HG02759 (cell line): Measurements from ENCODE around the gene RELCH.

Experiments used
- ATAC-seq: cut with Tn5 transposase; IDR thresholded peaks from one replicate; pipeline ENCODE4 v1.9.1; 2021; ENCODE audit warnings: mild to moderate bottlenecking, moderate library complexity; ENCODE audit not compliant: unreplicated experiment

RELCH gene

DNA sequence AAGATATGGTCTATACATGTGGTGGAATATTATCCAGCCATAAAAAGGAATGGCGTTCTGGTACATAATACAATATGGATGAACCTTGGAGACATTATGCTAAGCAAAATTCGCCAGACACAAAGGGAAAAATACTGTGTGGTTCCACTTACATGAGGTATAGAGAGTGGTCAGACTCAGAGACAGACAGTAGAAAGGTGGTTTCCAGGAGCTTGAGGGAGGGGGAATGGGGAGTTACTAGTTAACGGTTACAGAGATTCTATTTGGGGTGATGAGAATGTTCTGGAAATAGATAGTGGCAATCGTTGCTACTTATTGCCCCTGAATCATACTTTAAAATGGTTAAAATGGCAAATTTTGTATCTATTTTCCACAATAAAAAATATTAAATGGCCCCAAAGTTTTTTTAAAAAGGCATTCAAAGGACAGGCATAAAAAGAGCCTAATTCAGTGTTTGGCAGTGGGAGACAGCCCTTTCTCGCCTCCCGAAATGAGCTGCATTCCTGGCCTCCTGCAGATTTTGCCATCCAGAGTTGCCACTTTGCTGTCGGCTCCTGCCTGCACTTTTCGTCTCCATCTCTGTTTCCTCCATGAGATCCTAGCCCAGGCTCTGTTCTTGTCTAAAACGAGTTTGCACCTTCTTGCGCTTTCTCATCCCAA is 151.5 kb downstream of the RELCH start:
- peak; percentile 53 for ATAC-seq

DNA sequence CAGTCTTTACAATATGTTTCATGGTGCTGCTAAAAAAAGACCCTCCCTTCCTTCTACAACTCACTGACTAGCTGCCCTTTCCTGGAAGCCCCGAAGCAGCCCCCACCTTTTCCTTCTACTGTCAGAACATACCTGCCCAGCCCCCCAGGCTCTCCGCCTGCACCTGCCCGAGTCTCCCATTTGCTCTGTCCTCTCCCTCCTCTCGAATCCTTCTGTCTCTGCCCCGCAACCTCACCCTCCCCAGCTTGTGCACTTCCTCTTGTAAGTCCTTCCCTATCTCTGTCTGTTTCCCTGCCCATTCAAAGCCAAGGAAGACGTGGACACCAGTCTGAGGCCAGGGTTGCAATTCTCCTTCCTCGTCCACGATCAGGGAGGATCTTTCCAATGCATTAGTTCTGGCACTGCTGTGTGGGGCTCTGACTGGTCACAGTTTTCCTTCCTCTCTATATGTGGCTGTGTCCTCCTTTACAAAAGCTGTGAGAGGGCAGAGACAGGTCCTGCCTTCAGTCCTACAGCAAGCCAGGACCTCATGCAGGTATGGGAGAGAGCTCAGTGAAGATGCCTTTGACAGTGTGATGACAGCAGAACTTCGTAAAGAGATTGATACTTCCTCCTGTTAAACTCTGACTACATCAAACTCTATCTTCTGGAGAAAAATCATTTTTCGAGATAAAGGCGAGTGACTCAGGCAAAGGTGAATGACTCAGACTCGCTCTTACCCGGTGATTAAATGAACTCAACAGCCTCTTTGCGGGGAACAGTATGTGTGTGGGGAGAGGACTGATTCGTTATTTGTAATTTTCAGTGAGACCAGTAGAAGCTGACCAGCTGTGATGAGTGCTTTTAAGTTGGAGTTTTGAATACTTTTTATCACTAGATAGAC is 152.3 kb downstream of the RELCH start:
- no peak for ATAC-seq

DNA sequence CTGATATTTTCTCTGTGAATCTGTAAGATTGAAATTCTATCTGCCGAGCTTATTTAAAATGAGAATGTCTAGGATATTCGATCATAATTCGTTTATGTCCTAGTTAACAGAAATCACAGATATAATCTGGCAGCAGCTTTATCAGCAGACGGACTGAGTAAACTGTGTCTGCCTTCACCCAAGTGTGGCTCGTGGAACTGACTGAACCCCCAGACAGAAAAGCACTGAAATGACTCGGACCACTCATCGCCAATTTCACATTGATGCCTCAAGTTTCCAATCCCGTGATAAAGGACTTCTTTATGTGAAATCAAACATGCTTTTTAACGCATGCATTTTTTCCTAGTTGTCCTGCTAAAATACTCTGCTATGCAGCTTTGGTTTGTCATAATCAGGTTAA is 153.9 kb downstream of the RELCH start:
- no peak for ATAC-seq

DNA sequence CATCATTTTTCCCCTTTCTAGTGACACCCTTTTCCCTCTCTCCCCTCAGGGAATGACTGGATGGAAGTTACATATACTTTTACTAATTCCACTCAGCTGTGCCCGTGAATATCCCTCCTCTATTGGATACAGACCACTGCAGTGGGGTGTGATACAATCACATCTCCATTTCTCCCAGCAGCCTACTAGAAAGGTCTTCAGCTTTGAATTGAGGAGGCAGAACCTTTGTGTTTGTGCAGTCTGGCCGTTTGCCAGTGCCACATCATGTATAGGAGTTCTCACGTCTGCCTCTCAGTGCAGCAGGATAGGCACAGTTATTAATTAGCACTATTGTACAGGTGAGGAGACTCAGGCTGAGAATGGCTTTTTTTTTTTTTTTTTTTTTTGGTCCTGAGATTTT is 154.4 kb downstream of the RELCH start:
- ATAC-seq: no peak

DNA sequence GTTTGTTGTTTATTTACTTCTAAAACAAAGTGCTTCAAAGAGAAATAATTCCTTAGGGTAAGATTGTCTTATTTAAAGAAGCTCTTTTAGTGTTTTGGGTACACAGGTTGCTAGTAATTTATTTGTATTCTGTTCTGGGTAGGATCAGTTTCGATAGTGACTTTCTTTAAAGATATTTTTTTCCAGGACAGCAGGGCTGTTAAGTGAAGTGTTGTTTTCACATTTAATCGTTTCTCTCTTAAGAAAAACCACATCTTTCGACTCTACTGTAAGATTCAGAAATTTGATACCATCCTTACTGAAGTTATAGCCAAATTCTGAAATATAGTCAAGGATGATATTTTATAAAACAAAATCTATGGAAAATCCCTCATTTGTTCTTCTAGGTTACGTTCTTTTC is 155.8 kb downstream of the RELCH start:
- ATAC-seq: no peak

DNA sequence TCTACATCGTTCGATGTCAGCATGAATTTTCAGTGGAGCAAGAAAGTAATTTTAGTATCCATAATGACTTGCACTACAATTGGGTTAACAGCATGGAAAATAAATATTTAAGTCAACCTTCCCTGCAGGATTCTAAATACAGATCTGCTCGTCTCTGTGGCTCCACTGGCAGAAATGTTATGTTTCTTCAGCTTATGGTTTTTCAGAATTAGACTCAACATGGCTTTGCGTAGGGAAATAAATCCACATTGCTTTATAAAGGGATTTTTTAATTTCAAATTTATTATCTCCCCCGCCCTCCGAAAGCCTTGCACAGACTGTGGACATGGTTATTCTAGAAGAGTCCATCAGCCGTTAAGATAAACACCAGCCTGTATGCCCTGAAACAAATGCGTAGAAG is 156.3 kb downstream of the RELCH start:
- ATAC-seq: no peak

DNA sequence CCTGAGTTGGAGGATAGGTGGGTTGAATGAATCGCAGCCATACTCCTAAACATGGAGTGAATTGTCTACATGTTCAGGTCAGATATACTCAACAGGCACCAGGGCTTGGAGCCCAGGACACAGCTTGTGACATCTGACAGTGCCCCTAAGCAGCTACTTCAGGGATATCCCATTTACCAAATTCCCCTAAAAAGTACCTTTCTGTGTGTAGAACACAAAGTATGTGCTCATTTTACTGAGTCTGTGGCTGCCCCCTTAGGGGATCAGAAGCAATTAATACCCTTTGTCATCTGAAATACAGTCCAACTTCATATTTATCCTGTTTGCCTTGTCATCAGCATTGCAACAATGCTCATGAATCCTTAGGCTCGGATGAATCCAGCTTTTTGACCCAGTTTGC is 158.9 kb downstream of the RELCH start:
- peak; percentile 74 for ATAC-seq

DNA sequence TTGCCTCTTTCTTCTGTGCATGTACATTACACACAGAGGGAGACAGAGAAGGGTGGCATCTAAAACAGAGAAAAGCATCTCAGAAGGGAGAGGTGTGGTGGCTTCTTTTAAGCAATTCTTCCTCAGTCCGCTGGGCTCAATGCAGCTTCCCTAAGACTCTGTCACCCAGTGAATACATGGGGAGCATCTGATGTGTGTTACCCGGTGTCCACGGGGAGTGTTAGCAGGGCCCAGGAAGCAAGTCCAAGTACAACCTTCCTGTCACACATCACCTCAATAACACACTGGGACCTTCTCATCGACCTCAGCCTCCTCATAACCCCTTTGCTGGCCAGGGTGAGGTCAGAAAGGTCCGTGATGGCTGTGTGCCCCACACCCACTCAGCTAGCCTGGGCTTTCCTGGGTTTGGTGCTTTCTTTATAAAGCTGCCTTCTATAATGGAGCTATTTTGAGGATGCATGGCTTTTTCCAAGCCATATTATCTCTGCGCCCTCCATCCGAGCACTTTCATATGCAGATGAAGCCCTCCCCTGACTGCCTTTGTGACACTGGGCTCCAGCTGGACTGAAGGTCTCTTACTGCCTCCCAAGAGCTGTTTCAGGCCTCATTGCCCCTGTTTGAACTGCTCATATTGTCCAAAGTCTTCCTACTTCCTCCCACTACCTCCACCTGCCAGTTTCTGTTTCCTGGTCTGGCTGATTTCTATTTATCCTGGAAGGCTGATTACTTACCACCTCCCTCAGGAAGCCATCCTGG is 159.5 kb downstream of the RELCH start:
- no peak for ATAC-seq

DNA sequence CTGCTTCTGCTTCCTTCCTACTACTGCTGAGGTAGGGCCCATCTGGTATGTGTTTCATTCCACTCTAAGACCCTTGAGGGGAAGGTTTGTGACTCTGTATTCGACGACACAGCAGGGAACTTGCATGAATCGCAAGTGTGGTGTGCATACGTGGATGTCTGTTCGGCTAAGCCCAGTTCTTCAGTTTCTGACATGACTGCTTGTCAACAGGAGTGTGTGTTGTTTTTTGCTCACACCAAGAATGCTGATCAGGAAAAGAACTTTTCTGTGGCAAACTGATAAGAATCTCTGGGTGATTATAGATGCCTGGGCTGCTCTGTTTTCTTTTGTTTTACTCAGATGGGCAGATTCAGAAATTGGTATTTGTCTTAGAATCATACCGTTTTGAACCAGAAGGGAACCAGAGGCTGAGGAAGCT is 160.0 kb downstream of the RELCH start:
- ATAC-seq: no peak

DNA sequence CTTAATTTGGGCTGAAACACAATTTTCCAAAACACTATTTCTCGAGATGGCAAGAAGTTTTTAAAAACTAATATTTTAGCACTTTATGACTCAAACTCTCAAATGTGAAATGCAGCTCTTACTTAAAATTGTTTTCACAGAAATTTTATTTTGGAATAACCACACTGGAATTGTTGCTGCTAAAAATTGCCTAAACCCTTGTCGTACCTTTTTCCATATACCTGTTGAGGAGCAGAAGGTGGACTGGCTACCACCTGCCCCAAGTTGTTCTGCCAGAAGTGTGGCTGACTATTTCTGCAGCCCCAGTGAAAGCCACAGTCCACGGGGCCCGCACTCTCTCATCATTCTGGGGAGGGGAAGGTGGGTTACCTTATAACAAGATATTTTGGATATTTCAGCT is 161.4 kb downstream of the RELCH start:
- ATAC-seq: no peak

DNA sequence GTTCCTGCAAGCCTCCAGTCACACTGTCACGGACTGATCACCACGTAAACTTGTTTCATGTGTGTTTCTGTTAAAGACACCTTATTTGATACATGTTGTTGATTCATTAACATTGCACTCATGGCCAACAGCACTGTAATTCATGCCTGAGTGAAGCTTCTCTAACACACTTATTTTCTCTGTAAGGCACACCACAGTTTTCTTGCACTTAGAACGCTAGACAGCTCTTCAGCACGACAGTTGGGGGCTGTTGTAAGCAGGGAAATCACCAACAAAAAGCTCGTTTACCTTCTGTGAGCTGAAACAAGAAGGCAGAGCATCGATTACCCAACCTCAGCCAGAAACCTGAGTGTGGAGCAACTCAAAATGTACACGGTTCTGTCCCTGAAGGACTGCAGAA is 166.1 kb downstream of the RELCH start:
- ATAC-seq: no peak

DNA sequence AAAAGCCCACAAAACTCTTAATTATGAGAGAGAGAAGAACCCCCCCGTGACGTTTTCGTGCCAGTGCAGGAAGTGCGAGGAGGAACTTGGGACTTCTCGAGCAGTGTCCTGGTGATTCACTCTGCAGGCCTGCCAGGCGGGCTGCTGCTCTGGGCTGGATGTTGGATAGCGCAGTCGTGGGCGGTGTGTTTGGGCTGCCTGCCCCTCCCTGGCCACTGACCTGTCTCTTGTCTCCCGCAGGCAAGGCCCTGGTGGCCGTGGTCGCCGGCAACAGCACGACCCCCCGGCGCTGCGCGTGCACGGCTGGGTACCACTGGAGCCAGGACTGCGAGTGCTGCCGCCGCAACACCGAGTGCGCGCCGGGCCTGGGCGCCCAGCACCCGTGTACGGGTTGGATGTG is 167.1 kb downstream of the RELCH start:
- no peak for ATAC-seq

DNA sequence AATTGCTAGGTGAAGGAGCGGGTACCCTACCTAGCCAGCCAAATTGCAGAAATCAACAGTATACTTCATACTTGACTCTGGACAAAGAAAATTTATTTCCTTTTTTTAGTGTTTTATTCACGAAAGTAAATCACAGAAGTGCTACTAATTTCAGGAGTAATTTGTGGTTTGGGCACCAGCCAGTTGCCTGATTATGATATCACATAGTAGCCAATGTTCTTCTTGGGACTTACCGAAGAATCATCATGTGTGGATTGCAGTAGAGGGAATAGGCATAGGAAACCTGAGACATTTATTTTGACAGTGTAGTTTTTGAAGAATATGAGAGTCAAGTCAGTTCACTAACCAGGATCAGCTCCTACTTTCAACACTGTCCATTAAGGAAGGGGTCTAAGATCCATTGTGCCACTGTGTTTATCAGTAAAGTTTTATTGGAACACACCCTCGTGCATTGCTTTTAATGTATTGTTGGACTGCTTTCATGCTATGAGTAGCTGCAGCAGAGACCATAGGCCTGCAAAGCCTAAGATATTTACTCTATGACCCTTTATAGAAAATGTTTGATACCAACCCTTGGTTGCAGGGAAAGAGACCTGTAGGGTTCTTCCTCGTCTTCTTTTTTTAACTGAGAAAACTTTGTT is 170.1 kb downstream of the RELCH start:
- ATAC-seq: peak; percentile 68
